Measurements from ENCODE around the gene ST6GALNAC6.
A peak's percentile ranks its signal among the peaks of the same experiment; 100 is the strongest.

The ST6GALNAC6 gene

DNA sequence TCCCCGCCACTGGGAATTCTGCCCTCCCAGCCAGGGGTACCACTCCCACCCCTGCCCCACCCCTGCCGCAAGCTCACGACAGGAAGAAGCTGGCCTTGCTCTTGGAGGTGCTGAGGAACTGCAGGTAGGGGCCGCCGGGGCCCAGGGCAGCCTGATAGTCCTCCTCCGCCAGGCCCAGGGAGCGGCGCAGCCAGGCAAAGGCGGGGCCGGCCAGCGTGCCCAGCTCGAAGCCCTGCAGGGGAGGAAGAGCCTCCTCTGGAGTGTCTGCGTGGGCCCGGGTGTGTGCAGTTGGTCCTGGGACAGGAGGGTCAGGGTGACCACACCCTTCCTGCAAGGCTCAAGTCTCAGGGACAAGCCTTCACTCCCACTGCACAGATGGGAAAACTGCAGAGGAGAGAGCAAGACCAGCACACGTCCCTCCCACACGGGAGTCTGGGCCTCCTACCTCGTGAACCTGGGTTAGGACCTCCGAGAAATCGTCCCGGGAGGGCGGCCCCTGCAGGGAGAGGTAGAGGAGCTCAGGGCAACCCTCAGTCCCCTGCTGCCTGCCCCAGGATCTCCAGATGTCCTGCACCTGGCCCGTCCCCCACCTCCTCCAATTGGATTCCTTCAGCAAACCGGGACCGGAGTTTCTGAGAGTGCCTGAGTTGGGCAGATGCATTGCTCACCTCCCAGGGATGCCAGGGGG, 28.7 kb upstream of the ST6GALNAC6 start:
- TF ChIP-seq POLR2A (IDR thresholded peaks at IDR 0.05; ENCODE audit: low read length): peak; percentile 11
- no peak for TF ChIP-seq GATA1 (IDR thresholded peaks at IDR 0.05; ENCODE audit: low read depth, low read length)
- DNase-seq: peak; percentile 48 to 49

DNA sequence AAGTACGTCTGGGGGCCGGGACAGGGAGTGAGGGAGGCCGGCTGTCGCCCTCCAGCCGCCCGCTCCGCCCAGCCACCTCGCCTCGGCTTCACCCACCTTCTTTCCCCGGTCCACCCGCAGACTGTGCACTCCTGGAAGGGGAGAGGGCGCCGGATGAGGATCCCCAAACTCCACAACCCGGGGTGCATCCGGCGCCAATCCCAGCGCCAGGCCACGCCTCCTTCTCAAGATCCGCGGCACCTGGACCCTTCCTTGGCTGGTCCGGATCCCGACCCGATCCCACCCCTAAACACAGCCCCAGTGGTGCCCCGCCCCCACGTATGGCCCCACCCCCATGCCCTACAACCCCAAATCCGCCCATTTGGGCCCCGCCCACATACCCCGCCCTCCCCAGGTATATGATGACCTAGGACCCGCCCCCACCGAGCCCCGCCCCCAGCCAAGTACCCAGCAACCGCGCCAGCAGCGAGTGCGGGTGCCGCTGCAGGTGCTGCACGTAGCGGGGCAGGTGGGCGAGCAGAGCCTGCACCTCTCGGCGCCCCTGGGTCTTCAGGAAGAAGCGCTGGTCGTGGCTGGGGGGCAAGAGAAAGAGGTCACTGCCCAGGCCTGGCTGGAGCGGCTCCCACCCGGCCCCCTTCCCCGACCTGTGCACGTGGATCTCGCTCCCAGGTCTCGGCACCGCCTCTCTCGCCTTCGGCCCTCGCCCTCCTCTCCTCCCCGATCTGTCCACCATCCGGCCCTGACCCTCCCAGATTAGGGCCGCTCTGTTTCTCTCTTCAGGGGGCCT, 28.0 kb upstream of the ST6GALNAC6 start:
- TF ChIP-seq GATA1 (IDR thresholded peaks at IDR 0.05; ENCODE audit: low read depth, low read length) (no peak), POLR2A (IDR thresholded peaks at IDR 0.05; ENCODE audit: low read length) (no peak)
- peak; percentile 43 to 62 for DNase-seq

DNA sequence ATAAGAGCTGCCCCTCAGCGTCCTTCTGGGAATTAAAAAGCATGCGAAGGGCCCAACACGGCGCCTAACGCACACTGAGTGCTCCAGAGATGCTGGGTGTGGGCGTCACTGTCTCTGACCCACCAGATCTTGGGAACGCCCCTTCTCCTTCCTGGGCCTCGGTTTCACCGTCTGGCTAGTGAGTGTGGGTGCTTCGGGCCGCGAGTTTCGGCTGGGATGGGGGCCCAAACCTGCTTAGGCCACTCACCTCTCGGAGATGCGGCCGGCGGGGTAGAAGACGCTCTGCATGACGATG, 27.4 kb upstream of the ST6GALNAC6 start:
- DNase-seq: peak; percentile 36 to 45
- TF ChIP-seq POLR2A (IDR thresholded peaks at IDR 0.05; ENCODE audit: low read length): no peak
- no peak for TF ChIP-seq GATA1 (IDR thresholded peaks at IDR 0.05; ENCODE audit: low read depth, low read length)

GRCh38 chr9:127925959-127926905, 26.8 kb upstream of the ST6GALNAC6 start:
- DNase-seq: no peak
- TF ChIP-seq POLR2A (IDR thresholded peaks at IDR 0.05; ENCODE audit: low read length) (no peak), GATA1 (IDR thresholded peaks at IDR 0.05; ENCODE audit: low read depth, low read length) (no peak)

- TF ChIP-seq POLR2A (IDR thresholded peaks at IDR 0.05; ENCODE audit: low read length): no peak
- TF ChIP-seq GATA1 (IDR thresholded peaks at IDR 0.05; ENCODE audit: low read depth, low read length): no peak
- DNase-seq: no peak
Measured at GRCh38 chr9:127924736-127925444, 25.5 kb upstream of the ST6GALNAC6 start.

GRCh38 chr9:127923771-127924170, 24.4 kb upstream of the ST6GALNAC6 start:
- TF ChIP-seq GATA1 (IDR thresholded peaks at IDR 0.05; ENCODE audit: low read depth, low read length) (no peak), POLR2A (IDR thresholded peaks at IDR 0.05; ENCODE audit: low read length) (no peak)
- DNase-seq: no peak

GRCh38 chr9:127923046-127923445, 23.6 kb upstream of the ST6GALNAC6 start:
- TF ChIP-seq GATA1 (IDR thresholded peaks at IDR 0.05; ENCODE audit: low read depth, low read length): no peak
- TF ChIP-seq POLR2A (IDR thresholded peaks at IDR 0.05; ENCODE audit: low read length): no peak
- no peak for DNase-seq

- TF ChIP-seq POLR2A (IDR thresholded peaks at IDR 0.05; ENCODE audit: low read length): no peak
- TF ChIP-seq GATA1 (IDR thresholded peaks at IDR 0.05; ENCODE audit: low read depth, low read length): no peak
- DNase-seq: peak; percentile 72 to 87
Measured at GRCh38 chr9:127921557-127922120, 22.2 kb upstream of the ST6GALNAC6 start.

- TF ChIP-seq POLR2A (IDR thresholded peaks at IDR 0.05; ENCODE audit: low read length) (no peak), GATA1 (IDR thresholded peaks at IDR 0.05; ENCODE audit: low read depth, low read length) (no peak)
- no peak for DNase-seq
Measured at GRCh38 chr9:127920794-127921193, 21.4 kb upstream of the ST6GALNAC6 start.

DNA sequence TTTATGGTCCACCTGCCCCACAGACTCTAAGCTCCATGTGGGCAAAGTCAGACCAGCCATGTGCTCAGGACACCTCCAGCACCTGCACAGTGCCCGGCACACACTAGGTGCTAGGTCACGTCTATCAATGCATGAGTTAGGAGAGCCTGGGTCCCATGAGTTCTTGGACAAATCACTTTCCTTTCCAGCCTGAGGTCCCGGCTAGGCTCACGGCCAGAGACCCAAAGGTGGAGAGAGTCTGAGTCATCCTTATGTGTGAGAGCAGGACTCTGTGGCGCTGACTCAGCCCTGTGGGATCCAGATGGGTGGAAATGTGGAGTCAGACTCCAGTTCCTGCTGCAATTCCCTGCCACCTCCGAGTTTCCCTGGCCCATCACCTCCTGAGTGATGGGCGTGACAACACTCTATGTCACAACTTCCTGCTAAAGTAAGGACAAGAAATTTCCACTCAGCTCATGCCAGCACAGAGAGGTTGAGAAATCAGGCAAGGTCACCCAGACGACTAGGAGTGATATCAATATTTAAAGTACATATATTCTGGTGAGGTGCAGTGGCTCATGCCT, 19.9 kb upstream of the ST6GALNAC6 start:
- peak; percentile 46 to 79 for DNase-seq
- TF ChIP-seq POLR2A (IDR thresholded peaks at IDR 0.05; ENCODE audit: low read length) (no peak), GATA1 (IDR thresholded peaks at IDR 0.05; ENCODE audit: low read depth, low read length) (no peak)

DNA sequence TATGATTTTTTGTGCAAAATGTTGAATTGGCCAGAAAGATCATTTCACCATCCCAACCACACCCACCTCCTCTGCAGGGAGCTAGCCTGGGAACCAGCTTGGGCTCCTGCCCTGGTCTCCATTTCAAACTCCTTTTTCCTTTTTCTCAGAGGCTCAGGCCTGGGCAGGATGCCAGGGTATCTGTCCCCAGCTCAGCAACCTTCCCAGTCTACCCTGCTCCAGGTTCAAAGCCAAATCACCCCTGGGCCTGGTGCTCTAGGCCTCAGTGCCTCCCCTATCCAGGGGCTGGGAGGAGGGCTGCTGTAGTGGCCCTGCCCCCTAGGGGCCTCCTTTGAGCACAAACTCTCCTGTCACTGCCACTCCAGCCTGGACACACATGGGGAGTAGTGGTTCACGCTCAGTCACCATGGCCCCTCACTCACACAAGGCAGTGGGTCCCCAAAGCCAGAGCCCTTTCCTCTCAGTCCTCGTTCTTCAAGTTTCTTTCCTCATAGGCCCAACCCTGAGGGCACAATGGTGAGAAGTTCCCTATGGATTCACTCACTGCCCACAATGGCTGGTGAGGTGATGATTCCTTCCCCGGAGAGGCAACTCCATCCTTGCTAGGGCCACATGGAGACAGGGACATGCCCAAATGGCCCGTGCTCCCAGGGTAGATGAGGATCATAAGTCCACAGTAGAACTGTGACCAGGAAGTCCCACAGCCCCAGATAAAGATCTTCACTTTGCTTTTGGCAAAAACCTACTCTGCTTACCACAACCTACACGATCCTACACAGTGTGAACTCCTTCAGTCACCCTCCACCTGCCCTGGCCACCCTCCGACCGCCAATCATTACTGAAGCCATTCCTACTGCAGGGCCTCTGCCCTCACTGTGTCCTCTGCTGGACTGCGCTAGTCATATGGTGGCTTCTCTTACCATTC, 19.0 kb upstream of the ST6GALNAC6 start:
- TF ChIP-seq GATA1 (IDR thresholded peaks at IDR 0.05; ENCODE audit: low read depth, low read length) (no peak), POLR2A (IDR thresholded peaks at IDR 0.05; ENCODE audit: low read length) (no peak)
- peak; percentile 61 to 75 for DNase-seq

DNA sequence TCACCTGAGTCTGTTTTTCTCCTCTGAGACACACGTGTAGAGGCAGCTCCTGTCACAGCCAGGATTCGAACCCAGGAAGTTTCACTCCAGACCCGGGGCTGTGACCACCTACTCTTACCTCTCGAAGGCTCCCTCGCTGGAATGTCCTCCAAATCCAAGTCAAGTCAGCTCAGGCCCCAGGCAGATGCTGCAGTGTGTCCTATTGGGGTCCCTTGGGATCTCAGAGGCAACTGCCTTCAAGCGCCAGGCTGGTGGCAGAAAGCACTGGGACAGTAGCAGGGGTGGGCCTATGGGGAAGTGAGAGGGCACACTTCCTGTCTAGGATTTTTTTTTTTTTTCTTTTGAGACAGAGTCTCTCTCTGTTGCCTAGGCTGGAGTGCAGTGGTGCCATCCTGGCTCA, 18.2 kb upstream of the ST6GALNAC6 start:
- no peak for DNase-seq
- TF ChIP-seq POLR2A (IDR thresholded peaks at IDR 0.05; ENCODE audit: low read length) (no peak), GATA1 (IDR thresholded peaks at IDR 0.05; ENCODE audit: low read depth, low read length) (no peak)

Measured in erythroblast (primary cell).